GM12801 (cell line): ENCODE data around the gene KLF15.

ENCODE experiments used
- CTCF ChIP-seq: IDR thresholded peaks from one replicate; pipeline ENCODE4 v1.5.1; 2011; ENCODE audit warnings: control low read depth; ENCODE audit not compliant: insufficient read length; ENCODE audit errors: extremely low read depth

Gene KLF15

GRCh38 chr3:126372413-126373145, 15.4 kb upstream of the KLF15 start:
- TF ChIP-seq CTCF: no peak

GRCh38 chr3:126371096-126371705, 14.0 kb upstream of the KLF15 start:
- TF ChIP-seq CTCF: no peak

GRCh38 chr3:126370606-126371005, 13.4 kb upstream of the KLF15 start:
- TF ChIP-seq CTCF: no peak

GRCh38 chr3:126370055-126370454, 12.8 kb upstream of the KLF15 start:
- no peak for TF ChIP-seq CTCF

GRCh38 chr3:126369490-126369889, 12.3 kb upstream of the KLF15 start:
- no peak for TF ChIP-seq CTCF

- TF ChIP-seq CTCF: no peak
Measured at GRCh38 chr3:126367316-126367805, 10.2 kb upstream of the KLF15 start.

GRCh38 chr3:126365351-126366277, 8.4 kb upstream of the KLF15 start:
- no peak for TF ChIP-seq CTCF
